Uterus (tissue), 2 donors: ENCODE measurements around the gene PITRM1.

Source experiments
- CTCF ChIP-seq, 4 experiments: fragments of 200-600 bp in 2 of 4; fragments of 450-650 bp in 2 of 4; sonication (generic) in 2 of 4; IDR thresholded peaks; one replicate each; pipeline ENCODE4 v1.5.1; 2016 to 2019; ENCODE audit warnings: antibody characterized with exemption in 4 of 4, mild to moderate bottlenecking in 2 of 4, moderate library complexity in 1 of 4
- POLR2A ChIP-seq, 2 donors: fragments of 450-650 bp; IDR thresholded peaks; one replicate each; pipeline ENCODE4 v1.6.1; 2016; ENCODE audit warnings: antibody characterized with exemption in 2 of 2, mild to moderate bottlenecking in 1 of 2, moderate library complexity in 1 of 2

GRCh38 chr10:3127921-3128320 is 44.7 kb downstream of the PITRM1 start:
- TF ChIP-seq CTCF (IDR thresholded peaks at IDR 0.05) (no peak), POLR2A (IDR thresholded peaks at IDR 0.05) (no peak)
